Activated CD8-positive, alpha-beta memory T cell treated with anti-CD3 and anti-CD28 coated beads for 24 hours (primary cell): Measurements from ENCODE around the gene PSAT1.

Experiments
- DNase-seq: peaks from one replicate; pipeline ENCODE4 v3.0.0-alpha.2; 2020

The PSAT1 gene

GRCh38 chr9:78370991-78371390 lies 74.1 kb downstream of the PSAT1 start:
- no peak for DNase-seq

DNA sequence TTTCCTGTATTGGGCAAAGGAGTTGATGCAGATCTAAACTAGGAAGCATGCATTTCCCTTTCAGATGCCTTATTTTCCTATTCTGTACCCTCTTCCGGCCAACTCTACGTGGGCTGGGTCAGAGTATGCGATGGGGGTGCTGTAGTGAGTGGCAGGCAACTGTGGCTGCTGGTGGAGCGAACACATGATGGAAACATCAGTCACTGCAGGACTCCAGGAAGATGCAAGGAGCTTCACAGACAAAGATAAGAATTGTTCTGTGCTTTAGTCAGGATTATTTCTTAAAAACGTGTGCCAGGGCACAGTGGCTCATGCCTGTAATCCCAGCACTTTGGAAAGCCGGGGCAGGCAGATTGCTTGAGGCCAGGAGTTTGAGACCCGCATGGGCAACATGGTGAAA lies 75.1 kb downstream of the PSAT1 start:
- no peak for DNase-seq
